IMR-90 (cell line): ENCODE measurements around the gene TRIP4.
A peak's percentile ranks its signal among the peaks of the same experiment; 100 is the strongest.

Experiments
- CEBPB ChIP-seq: IDR thresholded peaks from 2 replicates; pipeline ENCODE4 v1.6.1; 2012; ENCODE audit warnings: low read depth, low read length, improper control_type of control experiment
- CHD1 ChIP-seq: IDR thresholded peaks from 2 replicates; pipeline ENCODE4 v1.6.1; 2012; ENCODE audit warnings: low read depth, low read length, improper control_type of control experiment
- CTCF ChIP-seq: conservative IDR thresholded peaks from 2 replicates; pipeline ENCODE4 v1.5.1; 2012; ENCODE audit warnings: mild to moderate bottlenecking, low read depth, low read length, improper control_type of control experiment
- FOS ChIP-seq: fragments of 150-350 bp; IDR thresholded peaks from 2 replicates; pipeline ENCODE4 v1.6.1; 2016; ENCODE audit warnings: low read depth, low read length
- MAZ ChIP-seq: IDR thresholded peaks from 2 replicates; pipeline ENCODE4 v1.6.1; 2012; ENCODE audit warnings: low read depth, mild to moderate bottlenecking, low read length, improper control_type of control experiment, moderate library complexity, borderline replicate concordance
- POLR2A ChIP-seq: IDR thresholded peaks from 2 replicates; pipeline ENCODE4 v1.6.1; 2012; ENCODE audit warnings: mild to moderate bottlenecking, low read depth, low read length
- RAD21 ChIP-seq: IDR thresholded peaks from 2 replicates; pipeline ENCODE4 v1.6.1; 2012; ENCODE audit warnings: low read length, improper control_type of control experiment
- RCOR1 ChIP-seq: IDR thresholded peaks from 2 replicates; pipeline ENCODE4 v1.6.1; 2012; ENCODE audit warnings: mild to moderate bottlenecking, low read length, improper control_type of control experiment; ENCODE audit not compliant: insufficient replicate concordance
- RFX5 ChIP-seq: IDR thresholded peaks from 2 replicates; pipeline ENCODE4 v1.8.0; 2012; ENCODE audit warnings: low read depth, mild to moderate bottlenecking, low read length, moderate library complexity

DNA sequence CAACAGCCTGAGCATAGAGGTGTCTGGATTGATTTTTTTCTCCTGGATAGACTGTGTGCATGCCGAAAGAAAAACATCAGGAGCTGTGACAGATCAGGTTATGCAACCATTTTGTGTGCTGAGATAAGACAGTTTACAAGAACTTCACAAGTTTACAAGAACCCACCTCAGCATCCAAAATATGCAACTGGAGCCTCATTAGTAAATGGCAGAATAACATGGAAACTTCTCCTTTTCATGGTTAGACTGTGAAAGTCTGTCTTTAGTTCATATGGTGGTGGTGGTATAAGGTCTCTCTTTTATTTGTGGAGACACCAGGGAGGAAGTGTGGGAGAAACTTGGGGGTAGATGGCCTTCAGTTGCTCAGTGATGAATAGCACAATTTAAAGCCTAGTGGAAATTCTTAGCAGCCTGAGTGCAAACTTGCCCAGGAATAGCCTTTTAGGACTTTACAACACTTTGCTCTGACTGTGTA, 69.0 kb downstream of the TRIP4 start:
- TF ChIP-seq CTCF (no peak), POLR2A (no peak), RCOR1 (no peak), MAZ (no peak), RAD21 (no peak), CEBPB (peak; percentile 79), RFX5 (no peak), FOS (no peak), CHD1 (no peak)
